ENCODE data around the gene ASTN1.

DNA sequence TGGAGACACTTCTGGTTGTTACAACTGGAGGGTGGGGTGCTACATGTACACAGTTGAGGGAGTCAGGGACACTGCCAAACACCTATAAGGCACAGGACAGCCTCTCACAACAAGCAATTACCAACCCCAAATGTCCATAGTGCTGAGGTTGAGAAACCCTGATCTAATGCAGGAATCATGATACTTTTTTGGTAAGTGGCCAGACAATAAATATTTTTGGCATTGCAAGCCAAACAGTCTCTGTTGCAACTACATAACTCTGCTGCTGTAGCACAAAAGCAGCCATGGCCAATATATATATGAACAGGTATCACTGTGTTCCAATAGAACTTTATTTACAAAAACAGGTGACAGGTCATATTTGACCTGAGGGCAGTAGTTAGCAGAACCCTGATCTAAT is 177.5 kb downstream of the ASTN1 start:
- TF ChIP-seq, protein P1, sequence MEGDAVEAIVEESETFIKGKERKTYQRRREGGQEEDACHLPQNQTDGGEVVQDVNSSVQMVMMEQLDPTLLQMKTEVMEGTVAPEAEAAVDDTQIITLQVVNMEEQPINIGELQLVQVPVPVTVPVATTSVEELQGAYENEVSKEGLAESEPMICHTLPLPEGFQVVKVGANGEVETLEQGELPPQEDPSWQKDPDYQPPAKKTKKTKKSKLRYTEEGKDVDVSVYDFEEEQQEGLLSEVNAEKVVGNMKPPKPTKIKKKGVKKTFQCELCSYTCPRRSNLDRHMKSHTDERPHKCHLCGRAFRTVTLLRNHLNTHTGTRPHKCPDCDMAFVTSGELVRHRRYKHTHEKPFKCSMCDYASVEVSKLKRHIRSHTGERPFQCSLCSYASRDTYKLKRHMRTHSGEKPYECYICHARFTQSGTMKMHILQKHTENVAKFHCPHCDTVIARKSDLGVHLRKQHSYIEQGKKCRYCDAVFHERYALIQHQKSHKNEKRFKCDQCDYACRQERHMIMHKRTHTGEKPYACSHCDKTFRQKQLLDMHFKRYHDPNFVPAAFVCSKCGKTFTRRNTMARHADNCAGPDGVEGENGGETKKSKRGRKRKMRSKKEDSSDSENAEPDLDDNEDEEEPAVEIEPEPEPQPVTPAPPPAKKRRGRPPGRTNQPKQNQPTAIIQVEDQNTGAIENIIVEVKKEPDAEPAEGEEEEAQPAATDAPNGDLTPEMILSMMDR (conservative IDR thresholded peaks at IDR 0.05; ENCODE audit: low read length) = no peak
- TF ChIP-seq EZH2phosphoT487 (IDR thresholded peaks at IDR 0.05; ENCODE audit: borderline replicate concordance, low read depth, low read length) = no peak

Data from OCI-LY7 (cell line).